ENCODE data around the gene ARHGAP28.

The ARHGAP28 gene

GRCh38 chr18:6729247-6730091 is at the start of gene ARHGAP28:
ARHGAP28 (plus strand) TSS chr18:6729716; CDS start chr18:6729822, 106 bp downstream.
- DNase-seq, result no peak

- DNase-seq, result no peak
These were observed 48.1 kb upstream of the ARHGAP28 start for GRCh38 chr18:6681331-6681875.

- DNase-seq, result no peak
These were observed 46.9 kb upstream of the ARHGAP28 start for GRCh38 chr18:6682437-6683111.

- no peak for DNase-seq
These were observed 46.2 kb upstream of the ARHGAP28 start for GRCh38 chr18:6683112-6683876.

GRCh38 chr18:6687676-6688075 is 41.8 kb upstream of the ARHGAP28 start:
- no peak for DNase-seq

- no peak for DNase-seq
These were observed 20.6 kb upstream of the ARHGAP28 start for GRCh38 chr18:6708890-6709289.

- DNase-seq, result no peak
These were observed 18.0 kb upstream of the ARHGAP28 start for GRCh38 chr18:6711467-6711866.

- DNase-seq, result no peak
These were observed 17.1 kb upstream of the ARHGAP28 start for GRCh38 chr18:6712401-6712800.

- no peak for DNase-seq
These were observed 15.5 kb upstream of the ARHGAP28 start for GRCh38 chr18:6714010-6714409.

GRCh38 chr18:6718267-6718666 is 11.2 kb upstream of the ARHGAP28 start:
- no peak for DNase-seq

GRCh38 chr18:6719098-6719846 is 10.2 kb upstream of the ARHGAP28 start:
- no peak for DNase-seq

- DNase-seq, result no peak
These were observed 9.4 kb upstream of the ARHGAP28 start for GRCh38 chr18:6719910-6720683.

- DNase-seq, result no peak
These were observed 7.8 kb upstream of the ARHGAP28 start for GRCh38 chr18:6721755-6722154.

GRCh38 chr18:6722690-6723089 is 6.8 kb upstream of the ARHGAP28 start:
- DNase-seq, result no peak

GRCh38 chr18:6724331-6724730 is 5.2 kb upstream of the ARHGAP28 start:
- no peak for DNase-seq

GRCh38 chr18:6728331-6728730 is 1.2 kb upstream of the ARHGAP28 start:
- DNase-seq, result no peak

- no peak for DNase-seq
These were observed 688 bp upstream of the ARHGAP28 start for GRCh38 chr18:6728809-6729246.

- no peak for DNase-seq
These were observed 1.1 kb downstream of the ARHGAP28 start for GRCh38 chr18:6730416-6731221.

GRCh38 chr18:6731222-6731596 is 1.7 kb downstream of the ARHGAP28 start:
- DNase-seq, result no peak

GRCh38 chr18:6732952-6733351 is 3.4 kb downstream of the ARHGAP28 start:
- no peak for DNase-seq

- DNase-seq, result no peak
These were observed 4.2 kb downstream of the ARHGAP28 start for GRCh38 chr18:6733758-6734157.
